Effector memory CD8-positive, alpha-beta T cell (primary cell): Measurements from ENCODE around the gene CABP7.

ENCODE experiments used
- ATAC-seq: fragments of 150-1000 bp; cut with Tn5 transposase; replicated peaks from 2 replicates; pipeline ENCODE4 v1.10.0; 2021; ENCODE audit warnings: mild to moderate bottlenecking, moderate library complexity
- DNase-seq, 3 experiments: peaks; one replicate each; pipeline ENCODE4 v3.0.0; 2021
- H3K27ac Mint-ChIP-seq, 2 donors: one replicate each; pipeline ENCODE4 v1.8.0; 2022; ENCODE audit warnings: mild to moderate bottlenecking in 2 of 2, mixed read lengths in 2 of 2, moderate library complexity in 2 of 2
- H3K27me3 Mint-ChIP-seq, 2 donors: one replicate each; pipeline ENCODE4 v1.8.0; 2022; ENCODE audit warnings: mixed read lengths in 2 of 2
- H3K36me3 Mint-ChIP-seq: one replicate; pipeline ENCODE4 v1.8.0; 2022; ENCODE audit warnings: mild to moderate bottlenecking, moderate library complexity, mixed read lengths; ENCODE audit not compliant: insufficient read depth
- H3K4me1 Mint-ChIP-seq, 2 donors: one replicate each; pipeline ENCODE4 v1.8.0; 2022; ENCODE audit warnings: low read depth in 2 of 2, mixed read lengths in 2 of 2
- H3K4me3 Mint-ChIP-seq, 2 donors: one replicate each; pipeline ENCODE4 v1.8.0; 2022; ENCODE audit warnings: mild to moderate bottlenecking in 2 of 2, mixed read lengths in 2 of 2, moderate library complexity in 2 of 2
- H3K9me3 Mint-ChIP-seq, 2 donors: one replicate each; pipeline ENCODE4 v1.8.0; 2022; ENCODE audit warnings: mixed read lengths in 2 of 2

The CABP7 gene

GRCh38 chr22:29735416-29735815 lies 15.6 kb downstream of the CABP7 start:
- H3K27ac Mint-ChIP-seq, result peak overlapping the region in 1 of 2 donors; percentile 77
- H3K4me1 Mint-ChIP-seq, result no peaks in the 10 kb centered on the region
- DNase-seq (no peak), ATAC-seq (no peak)
- H3K36me3 Mint-ChIP-seq, result peaks cover 11% of the 10 kb centered on the region
- H3K9me3 Mint-ChIP-seq, result no peaks in the 10 kb centered on the region
- no peaks in the 10 kb centered on the region for H3K27me3 Mint-ChIP-seq
- H3K4me3 Mint-ChIP-seq, result no peak overlapping the region

GRCh38 chr22:29737251-29738117 lies 17.7 kb downstream of the CABP7 start:
- Mint-ChIP-seq H3K36me3 (peaks cover 11% of the 10 kb centered on the region), H3K27ac (peak overlapping the region in 1 of 2 donors; percentile 49), H3K9me3 (no peaks in the 10 kb centered on the region), H3K4me3 (no peak overlapping the region), H3K4me1 (no peaks in the 10 kb centered on the region), H3K27me3 (no peaks in the 10 kb centered on the region)
- ATAC-seq, result no peak
- DNase-seq, result no peak

- DNase-seq (no peak), ATAC-seq (no peak)
- H3K27ac Mint-ChIP-seq, result peak overlapping the region in 1 of 2 donors; percentile 74
- H3K4me1 Mint-ChIP-seq, result no peaks in the 10 kb centered on the region
- H3K27me3 Mint-ChIP-seq, result no peaks in the 10 kb centered on the region
- H3K4me3 Mint-ChIP-seq, result no peak overlapping the region
- peaks cover 11% of the 10 kb centered on the region for H3K36me3 Mint-ChIP-seq
- H3K9me3 Mint-ChIP-seq, result no peaks in the 10 kb centered on the region
These were observed 18.5 kb downstream of the CABP7 start for GRCh38 chr22:29738118-29738815.

- Mint-ChIP-seq H3K27ac (no peak overlapping the region), H3K36me3 (peaks cover 11% of the 10 kb centered on the region)
- no peak for ATAC-seq
These were observed 19.6 kb downstream of the CABP7 start for GRCh38 chr22:29739346-29739875.

GRCh38 chr22:29740216-29740615 lies 20.4 kb downstream of the CABP7 start:
- peaks cover 11% of the 10 kb centered on the region for H3K36me3 Mint-ChIP-seq
- ATAC-seq (no peak), DNase-seq (no peak)
- no peak overlapping the region for H3K27ac Mint-ChIP-seq
- no peaks in the 10 kb centered on the region for H3K27me3 Mint-ChIP-seq
- no peaks in the 10 kb centered on the region for H3K9me3 Mint-ChIP-seq
- no peak overlapping the region for H3K4me3 Mint-ChIP-seq
- no peaks in the 10 kb centered on the region for H3K4me1 Mint-ChIP-seq

More at GRCh38 chr22:29739346-29739875, 19.6 kb downstream of the CABP7 start:
- Mint-ChIP-seq H3K27me3 (no peaks in the 10 kb centered on the region), H3K4me1 (no peaks in the 10 kb centered on the region), H3K4me3 (no peak overlapping the region), H3K9me3 (no peaks in the 10 kb centered on the region)
- DNase-seq, result no peak

- ATAC-seq (no peak), DNase-seq (no peak)
- Mint-ChIP-seq H3K27me3 (no peaks in the 10 kb centered on the region), H3K27ac (peak overlapping the region in 1 of 2 donors; percentile 38), H3K4me3 (no peak overlapping the region), H3K36me3 (peaks cover 11% of the 10 kb centered on the region), H3K4me1 (no peaks in the 10 kb centered on the region), H3K9me3 (no peaks in the 10 kb centered on the region)
These were observed 22.1 kb downstream of the CABP7 start for GRCh38 chr22:29741926-29742325.

GRCh38 chr22:29742326-29742725 lies 22.5 kb downstream of the CABP7 start:
- DNase-seq (no peak), ATAC-seq (no peak)
- Mint-ChIP-seq H3K4me1 (no peaks in the 10 kb centered on the region), H3K9me3 (no peaks in the 10 kb centered on the region), H3K27me3 (no peaks in the 10 kb centered on the region), H3K27ac (peak overlapping the region in 1 of 2 donors; percentile 38), H3K36me3 (peaks cover 11% of the 10 kb centered on the region), H3K4me3 (no peak overlapping the region)

- Mint-ChIP-seq H3K4me1 (peaks cover 0 to 4% of the 10 kb centered on the region in 2 donors), H3K27ac (no peak overlapping the region), H3K9me3 (no peaks in the 10 kb centered on the region), H3K4me3 (no peak overlapping the region), H3K36me3 (peaks cover 8% of the 10 kb centered on the region), H3K27me3 (no peaks in the 10 kb centered on the region)
- DNase-seq, result no peak
- ATAC-seq, result no peak
These were observed 25.1 kb downstream of the CABP7 start for GRCh38 chr22:29744902-29745301.

- Mint-ChIP-seq H3K4me1 (peaks cover 14 to 20% of the 10 kb centered on the region in 2 donors), H3K27me3 (no peaks in the 10 kb centered on the region), H3K4me3 (no peak overlapping the region), H3K27ac (peak overlapping the region; percentile 50 to 65), H3K36me3 (peaks cover 8% of the 10 kb centered on the region), H3K9me3 (no peaks in the 10 kb centered on the region)
- DNase-seq, result no peak
- no peak for ATAC-seq
These were observed 28.0 kb downstream of the CABP7 start for GRCh38 chr22:29747832-29748231.

- H3K36me3 Mint-ChIP-seq, result peaks cover 8% of the 10 kb centered on the region
- no peak for DNase-seq
These were observed 28.6 kb downstream of the CABP7 start for GRCh38 chr22:29748248-29748893.

GRCh38 chr22:29750029-29750428 lies 30.2 kb downstream of the CABP7 start:
- peak overlapping the region; percentile 85 to 92 for H3K27ac Mint-ChIP-seq
- ATAC-seq (no peak), DNase-seq (no peak)
- H3K36me3 Mint-ChIP-seq, result peaks cover 8% of the 10 kb centered on the region
- H3K4me3 Mint-ChIP-seq, result no peak overlapping the region
- no peaks in the 10 kb centered on the region for H3K27me3 Mint-ChIP-seq
- H3K4me1 Mint-ChIP-seq, result peaks cover 14 to 20% of the 10 kb centered on the region in 2 donors
- no peaks in the 10 kb centered on the region for H3K9me3 Mint-ChIP-seq

More at GRCh38 chr22:29748248-29748893, 28.6 kb downstream of the CABP7 start:
- Mint-ChIP-seq H3K4me3 (no peak overlapping the region), H3K27me3 (no peaks in the 10 kb centered on the region), H3K4me1 (peaks cover 14 to 20% of the 10 kb centered on the region in 2 donors), H3K9me3 (no peaks in the 10 kb centered on the region), H3K27ac (peak overlapping the region; percentile 50 to 65)
- no peak for ATAC-seq

- Mint-ChIP-seq H3K9me3 (no peaks in the 10 kb centered on the region), H3K4me1 (peaks cover 15 to 23% of the 10 kb centered on the region in 2 donors), H3K36me3 (peaks cover 8% of the 10 kb centered on the region), H3K27ac (peak overlapping the region; percentile 85 to 92), H3K4me3 (no peak overlapping the region), H3K27me3 (no peaks in the 10 kb centered on the region)
- ATAC-seq (peak; percentile 67), DNase-seq (peak in 1 of 3 experiments; percentile 19)
These were observed 31.0 kb downstream of the CABP7 start for GRCh38 chr22:29750559-29751538.
